ENCODE data around the gene RAB3A. TPM values are rescaled to one million over a fixed set of nuclear protein-coding genes. Genes with fewer than 3 reads are reported as not detected.

RAB3A gene
- total RNA-seq, 1 donor from 2014 or later = 3.2 TPM

- peaks cover 23% of the 10 kb centered on the region for H3K4me1 Mint-ChIP-seq (ENCODE audit: unreplicated experiment)
- H3K27me3 Mint-ChIP-seq (ENCODE audit: unreplicated experiment) = no peaks in the 10 kb centered on the region
- no peaks in the 10 kb centered on the region for H3K9me3 Mint-ChIP-seq (ENCODE audit: unreplicated experiment)
- no peak for DNase-seq (ENCODE audit: extremely low spot score, unreplicated experiment)
- TF ChIP-seq CTCF (IDR thresholded peaks at IDR 0.05) = no peak
- no peak overlapping the region for H3K27ac Mint-ChIP-seq (ENCODE audit: unreplicated experiment)
- peaks cover 6% of the 10 kb centered on the region for H3K36me3 Mint-ChIP-seq (ENCODE audit: unreplicated experiment)
- H3K4me3 Mint-ChIP-seq (ENCODE audit: unreplicated experiment) = no peak overlapping the region
Observed at GRCh38 chr19:18150776-18151624, 52.8 kb downstream of the RAB3A start.

GRCh38 chr19:18149596-18149975 is 54.3 kb downstream of the RAB3A start:
- Mint-ChIP-seq H3K27me3 (ENCODE audit: unreplicated experiment) (no peaks in the 10 kb centered on the region), H3K27ac (ENCODE audit: unreplicated experiment) (no peak overlapping the region), H3K9me3 (ENCODE audit: unreplicated experiment) (no peaks in the 10 kb centered on the region), H3K4me3 (ENCODE audit: unreplicated experiment) (no peak overlapping the region), H3K4me1 (ENCODE audit: unreplicated experiment) (peaks cover 20% of the 10 kb centered on the region), H3K36me3 (ENCODE audit: unreplicated experiment) (peaks cover 12% of the 10 kb centered on the region)
- no peak for TF ChIP-seq CTCF (IDR thresholded peaks at IDR 0.05)
- DNase-seq (ENCODE audit: extremely low spot score, unreplicated experiment) = no peak

- no peak for TF ChIP-seq CTCF (IDR thresholded peaks at IDR 0.05)
- Mint-ChIP-seq H3K27me3 (ENCODE audit: unreplicated experiment) (no peaks in the 10 kb centered on the region), H3K4me1 (ENCODE audit: unreplicated experiment) (peaks cover 11% of the 10 kb centered on the region), H3K27ac (ENCODE audit: unreplicated experiment) (no peak overlapping the region), H3K4me3 (ENCODE audit: unreplicated experiment) (no peak overlapping the region), H3K9me3 (ENCODE audit: unreplicated experiment) (no peaks in the 10 kb centered on the region), H3K36me3 (ENCODE audit: unreplicated experiment) (peaks cover 14% of the 10 kb centered on the region)
- no peak for DNase-seq (ENCODE audit: extremely low spot score, unreplicated experiment)
Observed at GRCh38 chr19:18147396-18147795, 56.4 kb downstream of the RAB3A start.

Other genes starting within 250 kb of the RAB3A start
- not detected in 2 replicates for gene KCNN1, start 236.9 kb downstream of the RAB3A start, total RNA-seq
- 15.4 and 19.8 TPM in 2 replicates for gene ARRDC2, start 195.9 kb downstream of the RAB3A start, total RNA-seq
- gene IL12RB1, start 117.1 kb downstream of the RAB3A start, total RNA-seq = 0.50 and 0.51 TPM in 2 replicates
- 7.6 and 8.0 TPM in 2 replicates for gene MAST3, start 106.3 kb downstream of the RAB3A start, total RNA-seq
- gene PIK3R2, start 50.9 kb downstream of the RAB3A start, total RNA-seq = 67.2 and 68.1 TPM in 2 replicates
- gene IFI30, start 30.2 kb downstream of the RAB3A start, total RNA-seq = not detected in 2 replicates
- gene MPV17L2, start 10.8 kb downstream of the RAB3A start, total RNA-seq = 11.6 and 12.7 TPM in 2 replicates
- gene PDE4C, start 22.4 kb upstream of the RAB3A start, total RNA-seq = 0.21 TPM in 1 of 2 replicates, not detected in the other
- 6.9 and 10.4 TPM in 2 replicates for gene IQCN, start 70.4 kb upstream of the RAB3A start, total RNA-seq
- gene JUND, start 77.6 kb upstream of the RAB3A start, total RNA-seq = 203 and 241 TPM in 2 replicates
- gene LSM4, start 119.0 kb upstream of the RAB3A start, total RNA-seq = 92.1 and 98.1 TPM in 2 replicates
- gene PGPEP1, start 136.6 kb upstream of the RAB3A start, total RNA-seq = 36.1 and 38.5 TPM in 2 replicates
- gene GDF15, start 182.1 kb upstream of the RAB3A start, total RNA-seq = 41.9 and 47.9 TPM in 2 replicates
- gene LRRC25, start 193.6 kb upstream of the RAB3A start, total RNA-seq = 0.16 TPM in 1 of 2 replicates, not detected in the other
- gene SSBP4, start 215.4 kb upstream of the RAB3A start, total RNA-seq = 82.9 and 102 TPM in 2 replicates
- gene ISYNA1, start 234.1 kb upstream of the RAB3A start, total RNA-seq = 159 and 178 TPM in 2 replicates

All from osteocyte (in vitro differentiated cells).